Vagina (tissue), 2 donors: ENCODE data around the gene CLPTM1L. TPM values are rescaled to one million over a fixed set of nuclear protein-coding genes. Genes with fewer than 3 reads are reported as not detected.
A peak's percentile ranks its signal among the peaks of the same experiment; 100 is the strongest.

ENCODE experiments used
- DNase-seq, 2 donors: peaks; one replicate each; pipeline ENCODE4 v3.0.0-alpha.2; 2017; ENCODE audit errors: extremely low spot score in 2 of 2
- H3K27ac ChIP-seq: fragments of 200-600 bp; sonication (generic); one replicate; pipeline ENCODE4 v1.5.1; 2019
- H3K27me3 ChIP-seq: fragments of 200-600 bp; sonication (generic); one replicate; pipeline ENCODE4 v1.5.1; 2019
- H3K36me3 ChIP-seq, 2 donors: fragments of 200-600 bp; sonication (generic); one replicate each; pipeline ENCODE4 v1.5.1; 2017 to 2019
- H3K4me1 ChIP-seq: fragments of 200-600 bp; sonication (generic); one replicate; pipeline ENCODE4 v1.5.1; 2019
- H3K4me3 ChIP-seq, 2 donors: fragments of 200-600 bp; sonication (generic); 1 replicate in 1 of 2; 2 replicates in 1 of 2; pipeline ENCODE4 v1.5.1; 2016 to 2019
- H3K9me3 ChIP-seq: fragments of 200-600 bp; sonication (generic); one replicate; pipeline ENCODE4 v1.5.1; 2019
- POLR2A ChIP-seq, 2 donors: fragments of 450-650 bp; IDR thresholded peaks; one replicate each; pipeline ENCODE4 v1.6.1; 2017; ENCODE audit warnings: antibody characterized with exemption in 2 of 2, mild to moderate bottlenecking in 2 of 2, moderate library complexity in 2 of 2
- POLR2AphosphoS5 ChIP-seq, 2 donors: sonication (generic); formaldehyde crosslinking; IDR thresholded peaks; one replicate each; pipeline ENCODE4 v1.9.0; 2017; ENCODE audit warnings: antibody characterized with exemption in 2 of 2, mild to moderate bottlenecking in 2 of 2, low read depth in 1 of 2; ENCODE audit not compliant: insufficient read depth in 1 of 2
- intact Hi-C: fragments of 100-400 bp; cut with DNase I; formaldehyde crosslinking; loops from one replicate; pipeline ENCODE4 v1.15.1; 2023
- total RNA-seq: library from RNA; depleted of rRNA; stranded (reverse); fragments of >200 nt; gene quantifications from one replicate; pipeline ENCODE4 v1.2.3, GENCODE V29; 2016
- TF ChIP-seq, protein P1 (sequence below), 3 experiments: fragments of 450-650 bp in 2 of 3; fragments of 200-600 bp in 1 of 3; sonication (generic) in 1 of 3; IDR thresholded peaks; one replicate each; pipeline ENCODE4 v1.5.1; 2017 to 2019; ENCODE audit warnings: antibody characterized with exemption in 3 of 3, mild to moderate bottlenecking in 2 of 3, moderate library complexity in 2 of 3

The CLPTM1L gene, protein sequence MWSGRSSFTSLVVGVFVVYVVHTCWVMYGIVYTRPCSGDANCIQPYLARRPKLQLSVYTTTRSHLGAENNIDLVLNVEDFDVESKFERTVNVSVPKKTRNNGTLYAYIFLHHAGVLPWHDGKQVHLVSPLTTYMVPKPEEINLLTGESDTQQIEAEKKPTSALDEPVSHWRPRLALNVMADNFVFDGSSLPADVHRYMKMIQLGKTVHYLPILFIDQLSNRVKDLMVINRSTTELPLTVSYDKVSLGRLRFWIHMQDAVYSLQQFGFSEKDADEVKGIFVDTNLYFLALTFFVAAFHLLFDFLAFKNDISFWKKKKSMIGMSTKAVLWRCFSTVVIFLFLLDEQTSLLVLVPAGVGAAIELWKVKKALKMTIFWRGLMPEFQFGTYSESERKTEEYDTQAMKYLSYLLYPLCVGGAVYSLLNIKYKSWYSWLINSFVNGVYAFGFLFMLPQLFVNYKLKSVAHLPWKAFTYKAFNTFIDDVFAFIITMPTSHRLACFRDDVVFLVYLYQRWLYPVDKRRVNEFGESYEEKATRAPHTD
- total RNA-seq: 40.0 TPM

DNA sequence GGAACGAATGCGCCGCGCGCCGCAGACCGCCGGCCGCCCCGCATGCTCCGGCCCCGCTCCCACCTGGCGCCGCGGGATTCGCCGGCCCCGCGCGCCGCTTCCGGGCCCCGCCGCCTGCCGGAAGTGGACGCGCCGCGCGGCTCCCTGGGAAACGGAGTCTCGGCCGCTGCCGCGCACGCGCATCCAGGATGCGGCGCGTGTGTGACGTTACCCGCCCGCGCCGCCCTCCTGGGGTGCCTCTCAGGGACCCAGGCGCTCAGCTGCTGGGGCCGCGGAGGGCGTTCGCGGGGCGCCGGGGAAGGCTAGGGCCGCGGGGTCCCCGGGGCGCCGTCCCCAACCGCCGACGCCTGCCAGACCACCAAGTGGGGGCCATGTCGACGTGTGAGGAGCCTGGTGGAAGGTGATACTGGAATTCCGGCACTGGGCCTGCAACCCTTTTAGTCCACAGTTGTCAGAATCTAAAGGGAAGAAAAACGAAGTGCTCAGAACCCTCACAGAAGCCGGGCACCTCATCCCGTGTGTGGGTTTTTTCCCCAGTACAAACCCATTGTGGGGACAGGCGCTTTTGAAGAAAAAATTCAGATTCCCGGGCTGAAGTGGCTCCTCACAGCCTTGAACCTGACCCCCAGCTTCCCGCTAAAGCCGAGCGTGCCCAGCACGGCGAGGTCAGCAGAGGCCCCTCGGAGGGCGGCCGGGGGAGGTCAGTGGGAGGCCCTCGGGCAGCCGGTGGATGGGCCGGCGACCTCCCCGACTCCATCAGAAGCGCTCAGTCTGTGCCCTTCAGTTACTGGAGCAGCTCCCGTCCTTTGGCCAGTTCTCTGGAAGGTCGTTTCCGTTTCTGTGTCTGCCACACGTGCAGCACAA is at the start of gene CLPTM1L:
Gene CLPTM1L (minus strand): TSS at position 125 of the 864 bp plus-strand sequence. CDS start 258 bp downstream, outside the sequence.
- no peak for DNase-seq
- H3K4me3 ChIP-seq: peak within 1 kb of the TSS; percentile 93 to 94
- H3K27ac ChIP-seq: peak within 1 kb of the TSS; percentile 81
- H3K36me3 ChIP-seq: peaks cover 0 to 10% of the 10 kb centered on the region in 2 donors
- TF ChIP-seq POLR2A (IDR thresholded peaks at IDR 0.05) (peak in 1 of 2 donors; percentile 66), POLR2AphosphoS5 (IDR thresholded peaks at IDR 0.05; ENCODE audit: insufficient read depth in 1 of 2, low read depth in 1 of 2) (peak in 1 of 2 donors; percentile 55)
- TF ChIP-seq, protein P1, sequence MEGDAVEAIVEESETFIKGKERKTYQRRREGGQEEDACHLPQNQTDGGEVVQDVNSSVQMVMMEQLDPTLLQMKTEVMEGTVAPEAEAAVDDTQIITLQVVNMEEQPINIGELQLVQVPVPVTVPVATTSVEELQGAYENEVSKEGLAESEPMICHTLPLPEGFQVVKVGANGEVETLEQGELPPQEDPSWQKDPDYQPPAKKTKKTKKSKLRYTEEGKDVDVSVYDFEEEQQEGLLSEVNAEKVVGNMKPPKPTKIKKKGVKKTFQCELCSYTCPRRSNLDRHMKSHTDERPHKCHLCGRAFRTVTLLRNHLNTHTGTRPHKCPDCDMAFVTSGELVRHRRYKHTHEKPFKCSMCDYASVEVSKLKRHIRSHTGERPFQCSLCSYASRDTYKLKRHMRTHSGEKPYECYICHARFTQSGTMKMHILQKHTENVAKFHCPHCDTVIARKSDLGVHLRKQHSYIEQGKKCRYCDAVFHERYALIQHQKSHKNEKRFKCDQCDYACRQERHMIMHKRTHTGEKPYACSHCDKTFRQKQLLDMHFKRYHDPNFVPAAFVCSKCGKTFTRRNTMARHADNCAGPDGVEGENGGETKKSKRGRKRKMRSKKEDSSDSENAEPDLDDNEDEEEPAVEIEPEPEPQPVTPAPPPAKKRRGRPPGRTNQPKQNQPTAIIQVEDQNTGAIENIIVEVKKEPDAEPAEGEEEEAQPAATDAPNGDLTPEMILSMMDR (IDR thresholded peaks at IDR 0.05): peak in 1 of 3 experiments; percentile 10
- peaks cover 28% of the 10 kb centered on the region for H3K4me1 ChIP-seq
- no peaks in the 10 kb centered on the region for H3K27me3 ChIP-seq
- intact Hi-C loops: no loop called here
- no peaks in the 10 kb centered on the region for H3K9me3 ChIP-seq

DNA sequence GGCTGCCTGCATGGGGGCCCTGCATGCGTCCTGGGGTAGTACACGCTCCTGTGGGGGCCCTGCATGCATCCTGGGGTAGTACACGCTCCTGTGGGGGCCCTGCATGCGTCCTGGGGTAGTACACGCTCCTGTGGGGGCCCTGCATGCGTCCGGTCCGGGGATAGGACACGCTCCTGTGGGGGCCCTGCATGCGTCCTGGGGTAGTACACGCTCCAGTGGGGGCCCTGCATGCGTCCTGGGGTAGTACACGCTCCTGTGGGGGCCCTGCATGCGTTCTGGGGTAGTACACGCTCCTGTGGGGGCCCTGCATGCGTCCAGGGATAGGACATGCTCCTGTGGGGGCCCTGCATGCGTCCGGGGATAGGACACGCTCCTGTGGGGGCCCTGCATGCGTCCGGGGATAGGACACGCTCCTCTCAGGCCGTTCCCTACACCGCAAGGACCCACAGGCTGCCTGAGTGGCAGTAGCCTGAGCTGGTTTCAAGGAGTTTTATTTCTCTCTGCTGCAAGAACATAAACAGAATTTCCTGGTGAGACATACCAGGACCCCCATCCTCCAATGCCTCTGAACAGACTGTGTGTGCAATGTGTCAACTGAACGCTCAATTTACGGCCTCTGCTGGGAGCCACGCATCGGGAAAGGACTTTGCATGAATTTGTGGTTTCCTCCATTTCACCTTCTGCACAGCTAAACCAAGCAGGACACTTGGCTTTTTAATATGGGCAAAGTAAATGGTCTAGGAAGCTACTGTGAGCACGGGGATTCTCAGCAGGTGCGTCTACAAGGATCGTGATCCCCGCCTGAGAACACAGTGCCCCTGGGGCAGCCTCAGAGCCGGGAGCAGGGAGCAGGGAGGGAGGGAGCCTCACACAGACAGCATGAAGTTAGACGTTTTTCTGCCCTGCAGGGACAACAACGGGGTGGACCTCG is 48.9 kb upstream of the CLPTM1L start:
- Histone ChIP-seq H3K4me3 (no peak overlapping the region), H3K4me1 (no peaks in the 10 kb centered on the region), H3K9me3 (no peaks in the 10 kb centered on the region), H3K27ac (no peak overlapping the region), H3K36me3 (no peaks in the 10 kb centered on the region), H3K27me3 (no peaks in the 10 kb centered on the region)
- no peak for TF ChIP-seq POLR2AphosphoS5 (IDR thresholded peaks at IDR 0.05; ENCODE audit: insufficient read depth in 1 of 2, low read depth in 1 of 2)
- TF ChIP-seq, protein P1 (IDR thresholded peaks at IDR 0.05): no peak
- TF ChIP-seq POLR2A (IDR thresholded peaks at IDR 0.05): no peak
- no peak for DNase-seq
- intact Hi-C loops: no loop called here

DNA sequence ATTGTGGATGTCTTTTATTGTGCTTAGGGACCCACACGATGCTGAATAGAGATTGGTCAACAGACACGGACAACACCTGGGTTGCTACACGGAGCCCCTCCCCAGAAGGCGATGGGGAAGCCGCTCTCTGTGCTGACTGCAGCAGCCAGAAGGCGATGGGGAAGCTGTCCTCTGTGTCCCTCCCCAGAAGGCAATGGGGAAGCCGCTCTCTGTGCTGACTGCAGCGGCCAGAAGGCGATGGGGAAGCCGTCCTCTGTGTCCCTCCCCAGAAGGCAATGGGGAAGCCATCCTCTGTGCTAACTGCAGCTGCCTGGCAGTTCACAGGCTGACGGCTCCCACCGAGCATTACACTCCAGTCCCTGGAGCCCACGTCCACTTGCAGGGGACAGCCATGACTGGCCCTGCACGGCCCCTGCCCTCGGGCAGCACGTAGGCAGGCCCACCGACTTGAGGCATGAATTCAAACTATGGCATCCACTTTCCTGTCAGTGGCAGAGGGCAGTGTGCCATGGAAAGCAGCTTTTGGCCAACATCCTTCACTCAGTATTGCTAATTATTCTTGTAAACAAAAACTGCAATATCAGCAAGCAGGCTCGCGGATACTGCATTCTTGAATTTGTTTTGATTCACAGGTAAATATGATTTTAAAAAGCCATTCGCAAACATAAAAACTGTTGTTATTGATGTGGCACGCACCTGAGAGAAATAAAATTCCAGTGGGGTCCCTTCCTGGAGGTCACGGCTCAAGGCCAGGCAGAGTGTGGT is 48.1 kb upstream of the CLPTM1L start:
- intact Hi-C loops: no loop called here
- Histone ChIP-seq H3K4me1 (no peaks in the 10 kb centered on the region), H3K4me3 (no peak overlapping the region), H3K36me3 (no peaks in the 10 kb centered on the region), H3K9me3 (no peaks in the 10 kb centered on the region), H3K27ac (no peak overlapping the region), H3K27me3 (no peaks in the 10 kb centered on the region)
- no peak for TF ChIP-seq POLR2AphosphoS5 (IDR thresholded peaks at IDR 0.05; ENCODE audit: insufficient read depth in 1 of 2, low read depth in 1 of 2)
- TF ChIP-seq, protein P1 (IDR thresholded peaks at IDR 0.05): no peak
- TF ChIP-seq POLR2A (IDR thresholded peaks at IDR 0.05): no peak
- DNase-seq: no peak

DNA sequence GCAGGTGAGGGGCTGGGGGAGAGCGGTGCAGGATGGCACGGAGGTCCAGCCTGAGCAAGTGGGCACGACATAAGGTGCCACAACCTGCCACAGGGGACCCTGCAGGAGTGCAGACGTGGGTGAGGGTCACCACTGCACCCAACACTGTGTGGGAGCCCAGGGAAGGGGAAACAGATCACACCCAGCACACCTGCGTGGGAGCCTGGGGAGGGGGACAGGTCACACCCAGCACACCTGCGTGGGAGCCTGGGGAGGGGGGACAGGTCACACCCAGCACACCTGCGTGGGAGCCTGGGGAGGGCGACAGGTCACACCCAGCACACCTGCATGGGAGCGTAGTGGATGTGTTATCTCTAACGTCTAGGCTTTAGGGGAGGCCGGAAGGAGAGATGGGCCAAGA is 47.4 kb upstream of the CLPTM1L start:
- Histone ChIP-seq H3K27me3 (no peaks in the 10 kb centered on the region), H3K27ac (no peak overlapping the region), H3K4me1 (no peaks in the 10 kb centered on the region), H3K9me3 (no peaks in the 10 kb centered on the region), H3K4me3 (no peak overlapping the region), H3K36me3 (no peaks in the 10 kb centered on the region)
- no peak for DNase-seq
- no peak for TF ChIP-seq POLR2AphosphoS5 (IDR thresholded peaks at IDR 0.05; ENCODE audit: insufficient read depth in 1 of 2, low read depth in 1 of 2)
- TF ChIP-seq, protein P1 (IDR thresholded peaks at IDR 0.05): no peak
- TF ChIP-seq POLR2A (IDR thresholded peaks at IDR 0.05): no peak
- intact Hi-C loops: no loop called here
